Vagina (tissue), 2 donors: ENCODE measurements around the gene ENAH. TPM values are rescaled to one million over a fixed set of nuclear protein-coding genes. Genes with fewer than 3 reads are reported as not detected.
"Not testable (repeated sequence)": the region's sequence is repeated elsewhere in the genome, so short reads cannot be mapped to it uniquely, and the experiment has no call there.

Experiments
- DNase-seq, 2 donors: peaks; one replicate each; pipeline ENCODE4 v3.0.0-alpha.2; 2017; ENCODE audit errors: extremely low spot score in 2 of 2
- H3K27ac ChIP-seq: fragments of 200-600 bp; sonication (generic); one replicate; pipeline ENCODE4 v1.5.1; 2019
- H3K27me3 ChIP-seq: fragments of 200-600 bp; sonication (generic); one replicate; pipeline ENCODE4 v1.5.1; 2019
- H3K36me3 ChIP-seq, 2 donors: fragments of 200-600 bp; sonication (generic); one replicate each; pipeline ENCODE4 v1.5.1; 2017 to 2019
- H3K4me1 ChIP-seq: fragments of 200-600 bp; sonication (generic); one replicate; pipeline ENCODE4 v1.5.1; 2019
- H3K4me3 ChIP-seq, 2 donors: fragments of 200-600 bp; sonication (generic); 1 replicate in 1 of 2; 2 replicates in 1 of 2; pipeline ENCODE4 v1.5.1; 2016 to 2019
- H3K9me3 ChIP-seq: fragments of 200-600 bp; sonication (generic); one replicate; pipeline ENCODE4 v1.5.1; 2019
- CTCF ChIP-seq, 3 experiments: fragments of 450-650 bp in 2 of 3; fragments of 200-600 bp in 1 of 3; sonication (generic) in 1 of 3; IDR thresholded peaks; one replicate each; pipeline ENCODE4 v1.5.1; 2017 to 2019; ENCODE audit warnings: antibody characterized with exemption in 3 of 3, mild to moderate bottlenecking in 2 of 3, moderate library complexity in 2 of 3
- POLR2A ChIP-seq, 2 donors: fragments of 450-650 bp; IDR thresholded peaks; one replicate each; pipeline ENCODE4 v1.6.1; 2017; ENCODE audit warnings: antibody characterized with exemption in 2 of 2, mild to moderate bottlenecking in 2 of 2, moderate library complexity in 2 of 2
- POLR2AphosphoS5 ChIP-seq, 2 donors: sonication (generic); formaldehyde crosslinking; IDR thresholded peaks; one replicate each; pipeline ENCODE4 v1.9.0; 2017; ENCODE audit warnings: antibody characterized with exemption in 2 of 2, mild to moderate bottlenecking in 2 of 2, low read depth in 1 of 2; ENCODE audit not compliant: insufficient read depth in 1 of 2
- intact Hi-C: fragments of 100-400 bp; cut with DNase I; formaldehyde crosslinking; loops from one replicate; pipeline ENCODE4 v1.15.1; 2023
- total RNA-seq: library from RNA; depleted of rRNA; stranded (reverse); fragments of >200 nt; gene quantifications from one replicate; pipeline ENCODE4 v1.2.3, GENCODE V29; 2016

Gene ENAH
- total RNA-seq, 1 donor from 2014 or later: 62.4 TPM

- Histone ChIP-seq H3K27me3 (no peaks in the 10 kb centered on the region), H3K4me1 (peaks cover 51% of the 10 kb centered on the region), H3K9me3 (no peaks in the 10 kb centered on the region), H3K36me3 (no peaks in the 10 kb centered on the region), H3K4me3 (no peak overlapping the region), H3K27ac (no peak overlapping the region)
- intact Hi-C loops: no loop called here
- TF ChIP-seq POLR2AphosphoS5 (IDR thresholded peaks at IDR 0.05; ENCODE audit: insufficient read depth in 1 of 2, low read depth in 1 of 2) (no peak), POLR2A (IDR thresholded peaks at IDR 0.05) (no peak), CTCF (IDR thresholded peaks at IDR 0.05) (no peak)
- no peak for DNase-seq
Observed at GRCh38 chr1:225697428-225697827, 44.5 kb upstream of the ENAH start.

GRCh38 chr1:225695578-225696337, 42.8 kb upstream of the ENAH start:
- peak overlapping the region; percentile 50 for H3K27ac ChIP-seq
- DNase-seq: no peak
- no peaks in the 10 kb centered on the region for H3K9me3 ChIP-seq
- no peak overlapping the region for H3K4me3 ChIP-seq
- intact Hi-C loops: no loop called here
- no peak for TF ChIP-seq POLR2A (IDR thresholded peaks at IDR 0.05)
- no peak for TF ChIP-seq POLR2AphosphoS5 (IDR thresholded peaks at IDR 0.05; ENCODE audit: insufficient read depth in 1 of 2, low read depth in 1 of 2)
- TF ChIP-seq CTCF (IDR thresholded peaks at IDR 0.05): no peak
- no peaks in the 10 kb centered on the region for H3K36me3 ChIP-seq
- H3K27me3 ChIP-seq: no peaks in the 10 kb centered on the region
- peaks cover 51% of the 10 kb centered on the region for H3K4me1 ChIP-seq

- intact Hi-C loops: no loop called here
- no peak overlapping the region for H3K4me3 ChIP-seq
- H3K36me3 ChIP-seq: no peaks in the 10 kb centered on the region
- peaks cover 38% of the 10 kb centered on the region for H3K4me1 ChIP-seq
- no peaks in the 10 kb centered on the region for H3K27me3 ChIP-seq
- no peak overlapping the region for H3K27ac ChIP-seq
- no peaks in the 10 kb centered on the region for H3K9me3 ChIP-seq
- DNase-seq: no peak
- no peak for TF ChIP-seq POLR2A (IDR thresholded peaks at IDR 0.05)
- no peak for TF ChIP-seq CTCF (IDR thresholded peaks at IDR 0.05)
- peak in 1 of 2 donors; percentile 45 for TF ChIP-seq POLR2AphosphoS5 (IDR thresholded peaks at IDR 0.05; ENCODE audit: insufficient read depth in 1 of 2, low read depth in 1 of 2)
Observed at GRCh38 chr1:225694151-225694603, 41.3 kb upstream of the ENAH start.

- H3K4me1 ChIP-seq: peaks cover 36% of the 10 kb centered on the region
- H3K4me3 ChIP-seq, DNase-seq, intact Hi-C loops, H3K9me3 ChIP-seq, H3K36me3 ChIP-seq, H3K27me3 ChIP-seq: not testable (repeated sequence)
- H3K27ac ChIP-seq: peak overlapping the region; percentile 1
Observed at GRCh38 chr1:225693697-225694096, 40.8 kb upstream of the ENAH start.

GRCh38 chr1:225693085-225693696, 40.3 kb upstream of the ENAH start:
- no peak for TF ChIP-seq CTCF (IDR thresholded peaks at IDR 0.05)
- TF ChIP-seq POLR2AphosphoS5 (IDR thresholded peaks at IDR 0.05; ENCODE audit: insufficient read depth in 1 of 2, low read depth in 1 of 2): no peak
- TF ChIP-seq POLR2A (IDR thresholded peaks at IDR 0.05): no peak
- DNase-seq: no peak
- intact Hi-C loops: no loop called here
- no peaks in the 10 kb centered on the region for H3K36me3 ChIP-seq
- H3K4me3 ChIP-seq: no peak overlapping the region
- H3K27me3 ChIP-seq: no peaks in the 10 kb centered on the region
- no peaks in the 10 kb centered on the region for H3K9me3 ChIP-seq
- H3K27ac ChIP-seq: peak overlapping the region; percentile 1
- peaks cover 36% of the 10 kb centered on the region for H3K4me1 ChIP-seq
